K562 (cell line): ENCODE data around the gene CAMK2A. TPM values are rescaled to one million over a fixed set of nuclear protein-coding genes. Genes with fewer than 3 reads are reported as not detected.

Experiments
- ATAC-seq: fragments of 200-7000 bp; cut with Tn5 transposase; 3 replicates; pipeline ENCODE4 v1.9.1; 2020; ENCODE audit warnings: moderate library complexity
- BruUV-seq: library from RNA; stranded (reverse); fragments of 400-500 nt; replicated peaks from 2 replicates; lab custom pipeline; 2021; lab: Mats Ljungman, UMichigan
- CTCF ChIA-PET: fragments of 300-600 bp; formaldehyde crosslinking; extraction: SDS; loops from one replicate; lab custom pipeline; 2021; ENCODE audit warnings: low intra/inter-chr PET ratio; lab: Yijun Ruan, JAX
- POLR2A ChIA-PET: fragments of 300-600, 350-650 bp; sonication (Branson Sonifier 250); formaldehyde crosslinking; extraction: SDS; loops from one replicate; lab custom pipeline; 2021; ENCODE audit warnings: antibody characterized with exemption, inconsistent platforms; lab: Yijun Ruan, JAX
- DNase-seq, 4 experiments: peaks; one replicate each; pipeline versions ENCODE4 v3.0.0 to v3.0.0-alpha.2; 2011 to 2018; ENCODE audit warnings: low spot score in 3 of 4, mixed read lengths in 3 of 4; ENCODE audit errors: extremely low read depth in 1 of 4
- FAIRE-seq: peaks from 2 replicates; lab custom pipeline; 2011; peaks lifted over from hg19 to GRCh38; lab: Jason Lieb, UNC
- H2AFZ ChIP-seq: 2 replicates; pipeline ENCODE4 v1.6.0; 2011; ENCODE audit warnings: low read depth, low read length, control low read depth, inconsistent platforms
- H3K27ac ChIP-seq: fragments of 200-600 bp; 3 replicates; pipeline ENCODE4 v1.8.0; 2011; ENCODE audit warnings: low read depth, mild to moderate bottlenecking, control low read depth, inconsistent platforms, low read length, moderate library complexity, mixed read lengths; ENCODE audit errors: extremely low read depth
- H3K27me3 ChIP-seq, 2 experiments: fragments of 300-600 bp in 1 of 2; 2 replicates in 1 of 2; 3 replicates in 1 of 2; pipeline versions ENCODE4 v1.6.0 to v1.8.0; 2011; ENCODE audit warnings: inconsistent platforms in 2 of 2, low read length in 2 of 2, mild to moderate bottlenecking in 1 of 2, mixed read lengths in 1 of 2, moderate library complexity in 1 of 2; ENCODE audit not compliant: control insufficient read depth in 2 of 2, insufficient read depth in 2 of 2
- H3K36me3 ChIP-seq: fragments of 300-600 bp; 3 replicates; pipeline ENCODE4 v1.8.0; 2011; ENCODE audit warnings: mild to moderate bottlenecking, low read length, inconsistent platforms; ENCODE audit not compliant: control insufficient read depth, insufficient read depth
- H3K4me1 ChIP-seq, 2 experiments: fragments of 200-600 bp in 1 of 2; replicated peaks in 1 of 2; 2 replicates in 1 of 2; 3 replicates in 1 of 2; pipeline versions ENCODE4 v1.5.1 to v1.8.0; 2011; ENCODE audit warnings: inconsistent platforms in 2 of 2, low read length in 2 of 2, mild to moderate bottlenecking in 1 of 2, mixed read lengths in 1 of 2, moderate library complexity in 1 of 2; ENCODE audit not compliant: control insufficient read depth in 2 of 2, insufficient read depth in 2 of 2
- H3K4me2 ChIP-seq: 2 replicates; pipeline ENCODE4 v1.6.1; 2011; ENCODE audit warnings: low read length, control low read depth, inconsistent platforms, mixed read lengths; ENCODE audit not compliant: insufficient read depth
- H3K4me3 ChIP-seq: fragments of 200-600 bp; sonication (generic), shearing (Covaris generic); 2 replicates; pipeline ENCODE4 v1.5.1; 2016; ENCODE audit warnings: control low read depth, inconsistent platforms
- H3K79me2 ChIP-seq: fragments of 200-600 bp; 3 replicates; pipeline ENCODE4 v1.8.0; 2011; ENCODE audit warnings: low read length, inconsistent platforms; ENCODE audit not compliant: control insufficient read depth, insufficient read depth
- H3K9ac ChIP-seq, 2 experiments: 2 replicates each; pipeline versions ENCODE4 v1.6.0 to v1.6.1; 2011; ENCODE audit warnings: low read depth in 2 of 2, low read length in 2 of 2, control low read depth in 1 of 2, inconsistent platforms in 1 of 2, mild to moderate bottlenecking in 1 of 2, mixed read lengths in 1 of 2; ENCODE audit not compliant: insufficient read depth in 1 of 2
- H3K9me1 ChIP-seq: one replicate; pipeline ENCODE4 v1.6.0; 2011; ENCODE audit warnings: inconsistent platforms, mild to moderate bottlenecking, low read length, moderate library complexity; ENCODE audit not compliant: control insufficient read depth, insufficient read depth
- H3K9me3 ChIP-seq: replicated peaks from 2 replicates; pipeline ENCODE4 v1.5.1; 2011; ENCODE audit warnings: low read depth, low read length, inconsistent platforms; ENCODE audit not compliant: control insufficient read depth, insufficient read depth
- H4K20me1 ChIP-seq: replicated peaks from 2 replicates; pipeline ENCODE4 v1.6.1; 2011; ENCODE audit warnings: low read length, inconsistent platforms, mixed read lengths; ENCODE audit not compliant: control insufficient read depth, insufficient read depth
- BCOR ChIP-seq: fragments of 450-650 bp; IDR thresholded peaks from 2 replicates; pipeline ENCODE4 v1.6.1; 2016
- CREBBP ChIP-seq: IDR thresholded peaks from one replicate; pipeline ENCODE4 v1.6.1; 2012; ENCODE audit warnings: low read depth, mild to moderate bottlenecking, control low read depth, inconsistent platforms, low read length
- HMG20B ChIP-seq: fragments of 250-450 bp; sonication (Bioruptor Pico); IDR thresholded peaks from 2 replicates; pipeline ENCODE4 v1.5.0; 2021; ENCODE audit warnings: mild to moderate bottlenecking
- IRF1 ChIP-seq: sonication (generic); formaldehyde crosslinking; IDR thresholded peaks from 2 replicates; pipeline ENCODE4 v1.8.0; 2022; ENCODE audit warnings: missing genetic modification reagents, mild to moderate bottlenecking, borderline replicate concordance
- XRCC3 ChIP-seq: fragments of 450-650 bp; IDR thresholded peaks from 2 replicates; pipeline ENCODE4 v1.6.1; 2017; ENCODE audit warnings: mild to moderate bottlenecking, moderate library complexity
- ZFPM2 ChIP-seq: fragments of 250-450 bp; sonication (Bioruptor Pico); IDR thresholded peaks from 2 replicates; pipeline ENCODE4 v1.5.1; 2022; ENCODE audit warnings: mild to moderate bottlenecking
- ZNF133 ChIP-seq: fragments of 250-450 bp; sonication (Bioruptor Pico); IDR thresholded peaks from 2 replicates; pipeline ENCODE4 v1.4.0; 2020; ENCODE audit warnings: mild to moderate bottlenecking
- in situ Hi-C: fragments of 300-500 bp; cut with MboI; formaldehyde crosslinking; loops from 4 replicates; pipeline ENCODE4 v1.15.0; 2018; ENCODE audit warnings: inconsistent platforms, mixed read lengths
- intact Hi-C: fragments of 100-400 bp; cut with micrococcal nuclease; formaldehyde crosslinking; loops from 2 replicates; pipeline ENCODE4 v1.14.2; 2022
- polyA plus RNA-seq, 8 experiments: library from polyadenylated mRNA; depleted of rRNA in 4 of 8; stranded (reverse) in 5 of 8; unstranded in 3 of 8; fragments of >200 nt; fragmentation: Nextera tagmentation in 2 of 8; fragmentation: Illumina TruSeq in 1 of 8; extraction: Ambion mirVana in 2 of 8; extraction: Trizol in 1 of 8; gene quantifications; 2 replicates each; pipeline versions ENCODE4 v1.2.1 to v1.2.3, GENCODE V29; 2011 to 2014; ENCODE audit warnings: inconsistent platforms in 1 of 8, missing spikeins in 1 of 8
- total RNA-seq, 7 experiments: library from RNA; depleted of rRNA in 6 of 7; stranded (reverse); fragments of >200 nt in 6 of 7; fragmentation: Illumina TruSeq in 2 of 7; extraction: Trizol in 2 of 7; gene quantifications; 2 replicates each; pipeline versions ENCODE4 v1.2.1 to v1.2.3, GENCODE V29; 2011 to 2021; ENCODE audit warnings: low replicate concordance in 1 of 7

CAMK2A gene
- total and polyA plus RNA-seq, 9 of the 15 experiments (the other 6 are each of a cell fraction or from before 2014, with no cell fraction given) = 0.01 to 0.18 (median 0.04) TPM; not detected in 6

- TF ChIP-seq ZNF133 (CRISPR knock-in tag) (no peak), CREBBP (no peak)
These were observed 33.5 kb upstream of the CAMK2A start (continued) for GRCh38 chr5:150323092-150323491.

- TF ChIP-seq XRCC3 = no peak
- no peak for TF ChIP-seq HMG20B (CRISPR knock-in tag)
- no peak for TF ChIP-seq BCOR
- TF ChIP-seq ZFPM2 (CRISPR knock-in tag) = no peak
- no peak for TF ChIP-seq IRF1 (CRISPR knock-in tag)
- no peak for FAIRE-seq
- peaks cover 2 to 23% of the 10 kb centered on the region in 2 experiments; a peak in 3 of 5 replicates for H3K27me3 ChIP-seq
- H3K27ac ChIP-seq = no peak overlapping the region
- H4K20me1 ChIP-seq = peaks cover 2% of the 10 kb centered on the region; the same call in 1 of the 2 replicates
- no peak for DNase-seq
- no peaks in the 10 kb centered on the region for H3K79me2 ChIP-seq
- no peak overlapping the region for H3K4me3 ChIP-seq
- no peak for ATAC-seq
- BruUV-seq = no TSS peak
- H3K9me1 ChIP-seq = no peaks in the 10 kb centered on the region
- no peaks in the 10 kb centered on the region for H3K36me3 ChIP-seq
- POLR2A ChIA-PET = interaction anchor here (1.0 kb wide), 1 partner anchor 23 kb away, joined by 3 read pairs; no protein-coding TSS in a partner anchor
- in situ Hi-C loops = no loop called here
- no peak overlapping the region for H3K9ac ChIP-seq
- no peak overlapping the region for H3K4me2 ChIP-seq
- CTCF ChIA-PET = no interaction called here
- no peaks in the 10 kb centered on the region; the same call in 1 of the 2 replicates for H3K9me3 ChIP-seq
- peaks cover 0 to 1% of the 10 kb centered on the region in 2 experiments; a peak in 2 of 5 replicates for H3K4me1 ChIP-seq
- H2AFZ ChIP-seq = no peak overlapping the region
- intact Hi-C loops = no loop called here
These were observed 32.6 kb upstream of the CAMK2A start for GRCh38 chr5:150322202-150322601.
